DMS114 treated with DMSO at 0.1 percent for 48 hours (cell line): ENCODE measurements around the gene DHRS13.
A peak's percentile ranks its signal among the peaks of the same experiment; 100 is the strongest.

Experiments used
- DNase-seq: peaks from one replicate; lab custom pipeline; 2025; ENCODE audit not compliant: unreplicated experiment; lab: John Stamatoyannopoulos, UW

DHRS13 gene

GRCh38 chr17:28902819-28903545, at the start of gene DHRS13:
Gene DHRS13, minus strand, starts transcription at chr17:28903079. Its CDS starts 135 bp downstream, at chr17:28902944.
- DNase-seq: peak; percentile 66

GRCh38 chr17:28951991-28952975, 49.4 kb upstream of the DHRS13 start:
- peak; percentile 98 for DNase-seq

GRCh38 chr17:28951428-28951990, 48.6 kb upstream of the DHRS13 start, which contains the start of gene PHF12:
Gene PHF12, minus strand, starts transcription at chr17:28951518. Its CDS starts 558 bp downstream, at chr17:28950960.
- DNase-seq: peak; percentile 99

GRCh38 chr17:28950752-28951427, 48.0 kb upstream of the DHRS13 start:
- DNase-seq: no peak

- DNase-seq: peak; percentile 40
Observed at GRCh38 chr17:28950017-28950751, 47.3 kb upstream of the DHRS13 start.

- DNase-seq: peak; percentile 44
Observed at GRCh38 chr17:28949185-28950016, 46.5 kb upstream of the DHRS13 start.

- peak; percentile 44 for DNase-seq
Observed at GRCh38 chr17:28948873-28949184, 46.0 kb upstream of the DHRS13 start.

- no peak for DNase-seq
Observed at GRCh38 chr17:28948342-28948741, 45.5 kb upstream of the DHRS13 start.

GRCh38 chr17:28947639-28948038, 44.8 kb upstream of the DHRS13 start:
- no peak for DNase-seq

GRCh38 chr17:28946239-28946638, 43.4 kb upstream of the DHRS13 start:
- DNase-seq: no peak

- no peak for DNase-seq
Observed at GRCh38 chr17:28944862-28945741, 42.2 kb upstream of the DHRS13 start.

GRCh38 chr17:28944343-28944742, 41.5 kb upstream of the DHRS13 start:
- no peak for DNase-seq

GRCh38 chr17:28942925-28943324, 40.0 kb upstream of the DHRS13 start:
- no peak for DNase-seq

- no peak for DNase-seq
Observed at GRCh38 chr17:28941251-28941650, 38.4 kb upstream of the DHRS13 start.

- no peak for DNase-seq
Observed at GRCh38 chr17:28940675-28941074, 37.8 kb upstream of the DHRS13 start.

- no peak for DNase-seq
Observed at GRCh38 chr17:28940142-28940541, 37.3 kb upstream of the DHRS13 start.

- DNase-seq: no peak
Observed at GRCh38 chr17:28938552-28938951, 35.7 kb upstream of the DHRS13 start.

GRCh38 chr17:28937044-28937729, 34.3 kb upstream of the DHRS13 start:
- no peak for DNase-seq
